ENCODE data around the gene FAM171A1. TPM values are rescaled to one million over a fixed set of nuclear protein-coding genes. Genes with fewer than 3 reads are reported as not detected.

FAM171A1 gene
- total RNA-seq, 4 donors from 2014 or later, result 7.4 to 40.4 (median 21.6) TPM

DNA sequence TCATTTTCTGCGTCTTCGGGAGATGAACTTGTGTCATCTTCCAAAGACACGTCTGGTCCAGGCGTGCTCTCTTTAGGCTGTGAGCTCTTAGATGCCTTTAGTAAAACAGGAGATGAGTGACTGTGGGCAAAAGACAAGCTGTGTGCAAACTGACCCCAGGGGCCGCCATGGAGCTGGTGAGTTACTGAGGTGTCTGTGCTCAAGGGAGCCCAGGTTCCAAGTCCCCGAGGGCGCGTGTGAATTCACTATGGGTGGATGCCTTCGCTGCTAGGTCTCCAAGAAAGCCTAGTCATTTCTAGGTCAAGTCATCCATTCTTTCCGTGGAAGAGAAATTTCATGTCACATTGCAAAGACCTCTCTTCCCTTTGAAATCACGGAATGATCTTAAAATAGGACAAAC, 118.7 kb downstream of the FAM171A1 start:
- TF ChIP-seq, protein P1, sequence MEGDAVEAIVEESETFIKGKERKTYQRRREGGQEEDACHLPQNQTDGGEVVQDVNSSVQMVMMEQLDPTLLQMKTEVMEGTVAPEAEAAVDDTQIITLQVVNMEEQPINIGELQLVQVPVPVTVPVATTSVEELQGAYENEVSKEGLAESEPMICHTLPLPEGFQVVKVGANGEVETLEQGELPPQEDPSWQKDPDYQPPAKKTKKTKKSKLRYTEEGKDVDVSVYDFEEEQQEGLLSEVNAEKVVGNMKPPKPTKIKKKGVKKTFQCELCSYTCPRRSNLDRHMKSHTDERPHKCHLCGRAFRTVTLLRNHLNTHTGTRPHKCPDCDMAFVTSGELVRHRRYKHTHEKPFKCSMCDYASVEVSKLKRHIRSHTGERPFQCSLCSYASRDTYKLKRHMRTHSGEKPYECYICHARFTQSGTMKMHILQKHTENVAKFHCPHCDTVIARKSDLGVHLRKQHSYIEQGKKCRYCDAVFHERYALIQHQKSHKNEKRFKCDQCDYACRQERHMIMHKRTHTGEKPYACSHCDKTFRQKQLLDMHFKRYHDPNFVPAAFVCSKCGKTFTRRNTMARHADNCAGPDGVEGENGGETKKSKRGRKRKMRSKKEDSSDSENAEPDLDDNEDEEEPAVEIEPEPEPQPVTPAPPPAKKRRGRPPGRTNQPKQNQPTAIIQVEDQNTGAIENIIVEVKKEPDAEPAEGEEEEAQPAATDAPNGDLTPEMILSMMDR (IDR thresholded peaks at IDR 0.05), result no peak
- no peak for TF ChIP-seq POLR2A (IDR thresholded peaks at IDR 0.05)
- Histone ChIP-seq H3K4me1 (no peaks in the 10 kb centered on the region), H3K36me3 (no peaks in the 10 kb centered on the region), H3K4me3 (no peak overlapping the region), H3K27ac (no peak overlapping the region), H3K27me3 (no peaks in the 10 kb centered on the region), H3K9me3 (no peaks in the 10 kb centered on the region)
- intact Hi-C loops (cut with DNase I; ENCODE audit: low total_unique reads), result no loop called here
- no peak for DNase-seq

GRCh38 chr10:15251791-15252380, 119.2 kb downstream of the FAM171A1 start:
- TF ChIP-seq, protein P1 (IDR thresholded peaks at IDR 0.05), result no peak
- no peak for TF ChIP-seq POLR2A (IDR thresholded peaks at IDR 0.05)
- Histone ChIP-seq H3K36me3 (no peaks in the 10 kb centered on the region), H3K9me3 (no peaks in the 10 kb centered on the region), H3K4me3 (no peak overlapping the region), H3K27ac (no peak overlapping the region), H3K27me3 (no peaks in the 10 kb centered on the region), H3K4me1 (no peaks in the 10 kb centered on the region)
- no peak for DNase-seq
- intact Hi-C loops (cut with DNase I; ENCODE audit: low total_unique reads), result no loop called here

- H3K27ac ChIP-seq, result no peak overlapping the region
- H3K4me1 ChIP-seq, result no peaks in the 10 kb centered on the region
- TF ChIP-seq POLR2A (IDR thresholded peaks at IDR 0.05), result no peak
- TF ChIP-seq, protein P1 (IDR thresholded peaks at IDR 0.05), result no peak
- H3K36me3 ChIP-seq, result no peaks in the 10 kb centered on the region
- no peak for DNase-seq
- H3K27me3 ChIP-seq, result no peaks in the 10 kb centered on the region
- intact Hi-C loops (cut with DNase I; ENCODE audit: low total_unique reads), result no loop called here
- no peak overlapping the region for H3K4me3 ChIP-seq
- H3K9me3 ChIP-seq, result no peaks in the 10 kb centered on the region
Measured at GRCh38 chr10:15245530-15245929, 125.6 kb downstream of the FAM171A1 start.

DNA sequence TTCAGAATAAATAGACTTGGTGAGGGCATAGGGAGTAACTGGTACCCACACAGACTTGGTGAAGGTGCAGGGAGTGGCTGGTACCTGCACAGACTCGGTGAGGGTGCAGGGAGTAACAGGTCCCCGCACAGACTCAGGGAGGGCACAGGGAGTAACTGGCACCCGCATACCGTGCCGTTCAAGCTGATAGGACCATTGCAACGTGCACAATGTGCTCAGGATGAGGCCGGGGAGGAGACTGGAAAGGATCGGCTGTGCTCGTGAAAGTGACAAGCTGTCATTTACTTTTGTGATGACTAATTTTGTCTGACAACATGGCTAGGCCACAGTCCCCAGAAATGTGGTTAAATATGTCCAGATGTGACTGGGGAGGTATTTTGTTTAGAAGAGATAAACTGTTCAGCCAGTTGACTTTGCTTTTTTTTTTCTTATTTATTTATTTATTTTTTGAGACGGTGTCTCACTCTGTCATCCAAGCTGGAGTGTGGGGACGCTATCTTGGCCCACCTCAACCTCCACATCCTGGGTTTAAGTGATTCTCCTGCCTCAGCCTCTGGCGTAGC, 126.4 kb downstream of the FAM171A1 start:
- TF ChIP-seq, protein P1 (IDR thresholded peaks at IDR 0.05), result no peak
- TF ChIP-seq POLR2A (IDR thresholded peaks at IDR 0.05), result no peak
- no peaks in the 10 kb centered on the region for H3K27me3 ChIP-seq
- no peaks in the 10 kb centered on the region for H3K36me3 ChIP-seq
- no peak overlapping the region for H3K4me3 ChIP-seq
- no peaks in the 10 kb centered on the region for H3K4me1 ChIP-seq
- intact Hi-C loops (cut with DNase I; ENCODE audit: low total_unique reads), result no loop called here
- no peak for DNase-seq
- H3K9me3 ChIP-seq, result no peaks in the 10 kb centered on the region
- H3K27ac ChIP-seq, result no peak overlapping the region

- no peaks in the 10 kb centered on the region for H3K9me3 ChIP-seq
- H3K4me1 ChIP-seq, result no peaks in the 10 kb centered on the region
- TF ChIP-seq POLR2A (IDR thresholded peaks at IDR 0.05), result no peak
- TF ChIP-seq, protein P1 (IDR thresholded peaks at IDR 0.05), result no peak
- no peaks in the 10 kb centered on the region for H3K27me3 ChIP-seq
- DNase-seq, result no peak
- H3K4me3 ChIP-seq, result no peak overlapping the region
- no peak overlapping the region for H3K27ac ChIP-seq
- intact Hi-C loops (cut with DNase I; ENCODE audit: low total_unique reads), result no loop called here
- H3K36me3 ChIP-seq, result no peaks in the 10 kb centered on the region
Measured at GRCh38 chr10:15242261-15242840, 128.7 kb downstream of the FAM171A1 start.

Measured in uterus (tissue), 4 donors.